Transverse colon (tissue), 4 donors: Measurements from ENCODE around the gene KAT7. TPM values are rescaled to one million over a fixed set of nuclear protein-coding genes. Genes with fewer than 3 reads are reported as not detected.
A peak's percentile ranks its signal among the peaks of the same experiment; 100 is the strongest.

Experiments used
- DNase-seq: peaks from one replicate; pipeline ENCODE4 v3.0.0-alpha.2; 2019
- H3K27ac ChIP-seq, 4 donors: fragments of 200-600 bp; sonication (generic); 2 replicates each; pipeline ENCODE4 v1.5.1; 2016 to 2018; ENCODE audit warnings: inconsistent platforms in 4 of 4
- H3K27me3 ChIP-seq: fragments of 200-600 bp; sonication (generic); 2 replicates; pipeline ENCODE4 v1.5.1; 2017; ENCODE audit warnings: inconsistent platforms
- H3K36me3 ChIP-seq, 4 donors: fragments of 200-600 bp; sonication (generic); 2 replicates each; pipeline ENCODE4 v1.5.1; 2017 to 2019; ENCODE audit warnings: inconsistent platforms in 4 of 4
- H3K4me1 ChIP-seq, 4 donors: fragments of 200-600 bp; sonication (generic); 2 replicates each; pipeline ENCODE4 v1.5.1; 2017 to 2020; ENCODE audit warnings: inconsistent platforms in 4 of 4
- H3K4me3 ChIP-seq, 4 donors: fragments of 200-600 bp; sonication (generic); 1 replicate in 1 of 4; 2 replicates in 3 of 4; pipeline versions ENCODE4 v1.5.1 to v1.6.1; 2017 to 2019; ENCODE audit warnings: inconsistent platforms in 4 of 4
- H3K9me3 ChIP-seq, 2 donors: fragments of 200-600 bp; sonication (generic); 2 replicates each; pipeline ENCODE4 v1.5.1; 2017 to 2019; ENCODE audit warnings: inconsistent platforms in 2 of 2
- EP300 ChIP-seq: sonication (generic); formaldehyde crosslinking; IDR thresholded peaks from one replicate; pipeline ENCODE4 v1.6.1; 2017; ENCODE audit warnings: antibody characterized with exemption, low read depth
- POLR2A ChIP-seq: fragments of 450-650 bp; IDR thresholded peaks from one replicate; pipeline ENCODE4 v1.6.1; 2016; ENCODE audit warnings: antibody characterized with exemption, mild to moderate bottlenecking, moderate library complexity
- POLR2AphosphoS5 ChIP-seq, 3 donors: sonication (generic); formaldehyde crosslinking; IDR thresholded peaks; one replicate each; pipeline ENCODE4 v1.6.1; 2016; ENCODE audit warnings: antibody characterized with exemption in 3 of 3
- WGBS, 2 donors: methylation state at CpG; one replicate each; pipeline ENCODE4 v1.1.5; 2018; ENCODE audit warnings: low coverage in 1 of 2; 5-methylcytosine and 5-hydroxymethylcytosine counted together
- in situ Hi-C, 4 donors: fragments of 200-750 bp; cut with MboI; loops; one replicate each; pipeline versions ENCODE4 v1.15.0 to v1.15.1; 2017; ENCODE audit warnings: low sequenced_read_pairs in 3 of 4, low pct_ligation_motif_present in 1 of 4, low pct_unique_long_range_greater_than_20kb in 1 of 4
- intact Hi-C: fragments of 100-400 bp; cut with DNase I; formaldehyde crosslinking; loops from one replicate; pipeline ENCODE4 v1.15.1; 2023; ENCODE audit warnings: low total_unique reads
- total RNA-seq, 4 donors: library from RNA; depleted of rRNA; stranded (reverse); fragments of >200 nt; gene quantifications; one replicate each; pipeline ENCODE4 v1.1.0, GENCODE V29; 2016
- TF ChIP-seq, protein P1 (sequence below), 5 experiments: fragments of 200-600 bp in 3 of 5; fragments of 450-650 bp in 2 of 5; sonication (generic) in 3 of 5; IDR thresholded peaks; 1 replicate in 2 of 5; 2 replicates in 3 of 5; pipeline ENCODE4 v1.5.1; 2016 to 2017; ENCODE audit warnings: antibody characterized with exemption in 5 of 5, inconsistent platforms in 3 of 5, mild to moderate bottlenecking in 2 of 5, moderate library complexity in 1 of 5

The KAT7 gene
- total RNA-seq, 4 donors from 2014 or later, result 21.3 to 54.2 (median 32.8) TPM

DNA sequence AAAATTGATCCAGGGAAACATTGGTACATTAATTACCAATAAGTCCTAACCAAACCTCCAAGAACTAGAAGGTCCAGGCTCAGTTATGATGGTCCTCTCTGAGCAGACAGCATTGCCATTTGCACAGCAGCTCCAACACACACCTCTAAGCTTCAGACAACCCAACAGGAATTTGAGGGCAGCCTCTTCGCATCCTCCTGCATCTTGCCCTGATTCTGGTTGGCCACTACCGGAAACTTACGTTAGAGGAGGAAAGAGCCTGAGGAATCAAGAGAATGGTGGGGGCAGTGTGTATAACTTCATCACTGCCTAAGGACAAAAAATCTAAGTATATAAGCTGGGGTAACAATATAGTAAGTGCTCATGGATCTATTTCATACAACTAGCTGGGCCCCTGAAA lies 40.3 kb upstream of the KAT7 start:
- Histone ChIP-seq H3K4me1 (peaks cover under 1 to 28% (median 5%) of the 10 kb centered on the region in 4 donors), H3K9me3 (no peaks in the 10 kb centered on the region), H3K4me3 (no peak overlapping the region), H3K36me3 (no peaks in the 10 kb centered on the region), H3K27ac (peak overlapping the region; percentile 62 to 71 (median 64)), H3K27me3 (no peaks in the 10 kb centered on the region)
- WGBS, 2 donors, result 77% methylated on average over 3 of the region's 3 CpGs; no CpG with 5 or more reads in 1 of the 2 donors
- in situ Hi-C loops, result no loop called here
- DNase-seq, result no peak
- no peak for TF ChIP-seq EP300
- intact Hi-C loops, result no loop called here

DNA sequence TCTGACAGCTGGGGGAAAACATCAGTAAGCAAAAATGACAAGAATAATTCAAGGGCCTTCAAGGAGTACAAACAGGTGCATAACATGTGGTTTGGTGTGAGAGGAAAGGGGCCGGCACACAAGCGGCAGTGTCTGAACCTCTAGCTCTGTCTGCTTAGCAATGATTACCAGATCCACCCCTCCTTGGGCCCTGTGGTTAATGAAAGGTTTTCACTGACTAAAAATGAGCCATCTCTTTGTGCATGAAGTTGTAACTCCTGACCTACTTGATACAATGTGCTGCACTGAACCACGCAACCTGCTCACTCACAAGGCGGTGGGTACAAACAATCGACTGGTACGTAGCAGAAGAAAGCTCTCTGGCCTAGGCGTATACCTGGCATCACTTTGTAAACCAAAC lies 39.7 kb upstream of the KAT7 start:
- WGBS, 2 donors, result 73 to 85% methylated on average over 5 to 7 of the region's 7 CpGs
- H3K27ac ChIP-seq, result peak overlapping the region; percentile 62 to 71 (median 64)
- H3K4me3 ChIP-seq, result no peak overlapping the region
- peak; percentile 61 for DNase-seq
- H3K9me3 ChIP-seq, result no peaks in the 10 kb centered on the region
- TF ChIP-seq POLR2A (no peak), POLR2AphosphoS5 (IDR thresholded peaks at IDR 0.05) (peak in 1 of 3 donors; percentile 32)
- intact Hi-C loops, result no loop called here
- no peaks in the 10 kb centered on the region for H3K36me3 ChIP-seq
- in situ Hi-C loops, result no loop called here
- H3K27me3 ChIP-seq, result no peaks in the 10 kb centered on the region
- peaks cover 0 to 28% (median 4%) of the 10 kb centered on the region in 4 donors for H3K4me1 ChIP-seq

DNA sequence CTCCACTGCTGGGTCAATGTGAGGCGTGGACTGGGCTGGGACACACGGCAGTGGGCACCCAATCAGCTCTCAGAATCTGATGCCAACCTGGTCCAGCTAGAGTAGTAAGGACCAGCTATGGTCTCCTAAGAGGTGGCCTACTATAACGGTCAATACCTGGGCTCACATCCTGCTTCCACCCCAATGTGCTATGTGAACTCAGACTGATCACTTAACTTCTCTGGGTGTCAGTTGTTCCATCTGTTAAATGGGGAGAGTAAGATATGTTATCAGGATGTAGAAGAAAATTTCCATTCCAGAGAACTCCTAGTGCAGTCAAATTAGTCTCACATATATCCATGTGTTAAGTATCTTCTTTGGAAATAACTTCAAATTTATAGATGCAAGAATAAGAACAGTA lies 38.8 kb upstream of the KAT7 start:
- no peaks in the 10 kb centered on the region for H3K9me3 ChIP-seq
- in situ Hi-C loops, result no loop called here
- peaks cover 0 to 26% (median 3%) of the 10 kb centered on the region in 4 donors for H3K4me1 ChIP-seq
- H3K4me3 ChIP-seq, result no peak overlapping the region
- H3K36me3 ChIP-seq, result no peaks in the 10 kb centered on the region
- TF ChIP-seq POLR2A (no peak), POLR2AphosphoS5 (IDR thresholded peaks at IDR 0.05) (no peak), EP300 (no peak)
- TF ChIP-seq, protein P1, sequence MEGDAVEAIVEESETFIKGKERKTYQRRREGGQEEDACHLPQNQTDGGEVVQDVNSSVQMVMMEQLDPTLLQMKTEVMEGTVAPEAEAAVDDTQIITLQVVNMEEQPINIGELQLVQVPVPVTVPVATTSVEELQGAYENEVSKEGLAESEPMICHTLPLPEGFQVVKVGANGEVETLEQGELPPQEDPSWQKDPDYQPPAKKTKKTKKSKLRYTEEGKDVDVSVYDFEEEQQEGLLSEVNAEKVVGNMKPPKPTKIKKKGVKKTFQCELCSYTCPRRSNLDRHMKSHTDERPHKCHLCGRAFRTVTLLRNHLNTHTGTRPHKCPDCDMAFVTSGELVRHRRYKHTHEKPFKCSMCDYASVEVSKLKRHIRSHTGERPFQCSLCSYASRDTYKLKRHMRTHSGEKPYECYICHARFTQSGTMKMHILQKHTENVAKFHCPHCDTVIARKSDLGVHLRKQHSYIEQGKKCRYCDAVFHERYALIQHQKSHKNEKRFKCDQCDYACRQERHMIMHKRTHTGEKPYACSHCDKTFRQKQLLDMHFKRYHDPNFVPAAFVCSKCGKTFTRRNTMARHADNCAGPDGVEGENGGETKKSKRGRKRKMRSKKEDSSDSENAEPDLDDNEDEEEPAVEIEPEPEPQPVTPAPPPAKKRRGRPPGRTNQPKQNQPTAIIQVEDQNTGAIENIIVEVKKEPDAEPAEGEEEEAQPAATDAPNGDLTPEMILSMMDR (IDR thresholded peaks at IDR 0.05), result no peak
- peak overlapping the region in 1 of 4 donors; percentile 71 for H3K27ac ChIP-seq
- WGBS, 2 donors, result 90% methylated on average over 3 of the region's 3 CpGs; no CpG with 5 or more reads in 1 of the 2 donors
- no peak for DNase-seq
- intact Hi-C loops, result no loop called here
- no peaks in the 10 kb centered on the region for H3K27me3 ChIP-seq

DNA sequence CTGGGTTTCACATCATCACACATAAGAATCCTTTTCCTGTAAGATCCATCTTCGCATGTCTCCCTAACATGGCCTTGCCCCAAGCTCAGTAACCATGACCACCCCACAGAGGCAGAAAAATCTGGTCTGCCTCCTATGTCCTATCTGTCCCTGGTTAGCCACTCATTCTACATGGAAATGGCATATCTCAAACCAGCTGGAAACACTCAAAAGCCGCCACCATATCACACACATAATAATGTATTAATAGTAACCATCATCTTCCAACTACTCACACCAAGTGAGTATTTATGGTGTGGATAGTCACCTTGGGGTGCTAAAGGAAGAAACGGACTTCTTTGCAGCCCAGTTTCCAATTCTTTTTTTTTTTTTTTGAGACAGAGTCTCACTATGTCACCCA lies 36.0 kb upstream of the KAT7 start:
- DNase-seq, result no peak
- TF ChIP-seq EP300, result no peak
- TF ChIP-seq POLR2AphosphoS5 (IDR thresholded peaks at IDR 0.05), result no peak
- TF ChIP-seq POLR2A, result no peak
- TF ChIP-seq, protein P1 (IDR thresholded peaks at IDR 0.05), result no peak
- H3K27ac ChIP-seq, result no peak overlapping the region
- no peaks in the 10 kb centered on the region for H3K36me3 ChIP-seq
- no peaks in the 10 kb centered on the region for H3K27me3 ChIP-seq
- peaks cover 0 to 25% (median under 1%) of the 10 kb centered on the region in 4 donors for H3K4me1 ChIP-seq
- in situ Hi-C loops, result no loop called here
- intact Hi-C loops, result no loop called here
- WGBS, 2 donors, result 83 to 90% methylated on average over 2 to 3 of the region's 3 CpGs
- no peak overlapping the region for H3K4me3 ChIP-seq
- no peaks in the 10 kb centered on the region for H3K9me3 ChIP-seq

DNA sequence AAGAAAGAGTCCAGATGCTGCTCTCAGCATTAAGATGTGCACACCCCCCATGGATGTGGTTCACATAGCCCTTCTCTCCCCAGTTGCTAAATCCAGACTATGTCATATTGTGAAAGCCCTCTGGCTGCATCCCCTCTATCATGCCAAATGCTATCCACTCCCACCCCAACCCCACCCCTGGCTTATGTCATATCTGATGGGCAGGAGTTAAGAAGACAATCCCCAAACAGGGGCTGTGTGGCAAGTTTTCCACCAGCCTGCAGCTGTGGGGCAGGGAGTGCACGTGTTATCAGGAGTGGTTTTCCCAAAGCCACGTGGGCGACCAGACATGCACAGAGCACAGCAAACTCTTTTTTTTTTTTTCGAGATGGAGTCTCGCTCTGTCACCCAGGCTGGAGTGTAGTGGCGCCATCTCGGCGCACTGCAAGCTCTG lies 34.5 kb upstream of the KAT7 start:
- intact Hi-C loops (no loop called here), in situ Hi-C loops (no loop called here)
- peaks cover 0 to 24% (median 0%) of the 10 kb centered on the region in 4 donors for H3K4me1 ChIP-seq
- H3K36me3 ChIP-seq, result no peaks in the 10 kb centered on the region
- H3K9me3 ChIP-seq, result no peaks in the 10 kb centered on the region
- DNase-seq, result no peak
- no peaks in the 10 kb centered on the region for H3K27me3 ChIP-seq
- TF ChIP-seq, protein P1 (IDR thresholded peaks at IDR 0.05), result no peak
- no peak for TF ChIP-seq POLR2A
- no peak for TF ChIP-seq POLR2AphosphoS5 (IDR thresholded peaks at IDR 0.05)
- no peak for TF ChIP-seq EP300
- 69 to 92% methylated on average over 3 to 8 of the region's 8 CpGs for WGBS, 2 donors
- H3K27ac ChIP-seq, result no peak overlapping the region
- no peak overlapping the region for H3K4me3 ChIP-seq
